IMR-90 (cell line): ENCODE results near the gene PADI1. TPM values are rescaled to one million over a fixed set of nuclear protein-coding genes. Genes with fewer than 3 reads are reported as not detected.

Experiments used
- ATAC-seq: fragments of 200-7000 bp; cut with Tn5 transposase; 2 replicates; pipeline ENCODE4 v1.9.1; 2020; ENCODE audit warnings: low read depth, mild to moderate bottlenecking, moderate library complexity
- BruUV-seq: library from RNA; stranded (reverse); fragments of 400-500 nt; replicated peaks from 2 replicates; lab custom pipeline; 2021; lab: Mats Ljungman, UMichigan
- CTCF ChIA-PET: fragments of 300-600 bp; formaldehyde crosslinking; extraction: SDS; loops from one replicate; lab custom pipeline; 2021; ENCODE audit warnings: antibody characterized with exemption; lab: Yijun Ruan, JAX
- POLR2A ChIA-PET: fragments of 300-600 bp; sonication (Branson Sonifier 250); formaldehyde crosslinking; loops from one replicate; lab custom pipeline; 2022; ENCODE audit warnings: antibody characterized with exemption; ENCODE audit not compliant: unreplicated experiment; lab: Charles Lee
- DNase-seq: peaks from one replicate; pipeline ENCODE4 v3.0.0; 2013
- H2AFZ ChIP-seq: replicated peaks from 2 replicates; pipeline ENCODE3; 2013; ENCODE audit warnings: low read length, mild to moderate bottlenecking; ENCODE audit not compliant: poor library complexity
- H2AK5ac ChIP-seq: 2 replicates; pipeline ENCODE4 v1.6.1; 2013; ENCODE audit warnings: low read depth, low read length, inconsistent platforms
- H2AK9ac ChIP-seq: replicated peaks from 2 replicates; pipeline ENCODE3; 2013; ENCODE audit warnings: mild to moderate bottlenecking, low read depth, low read length, moderate library complexity; ENCODE audit not compliant: poor library complexity
- H2BK120ac ChIP-seq: 2 replicates; pipeline ENCODE4 v1.6.1; 2013; ENCODE audit warnings: low read depth, low read length, inconsistent platforms
- H2BK15ac ChIP-seq: 3 replicates; pipeline ENCODE4 v1.6.1; 2013; ENCODE audit warnings: low read depth, low read length, inconsistent platforms
- H2BK20ac ChIP-seq: 2 replicates; pipeline ENCODE4 v1.6.1; 2013; ENCODE audit warnings: low read depth, mild to moderate bottlenecking, inconsistent platforms, low read length, moderate library complexity
- H2BK5ac ChIP-seq: 2 replicates; pipeline ENCODE4 v1.6.1; 2013; ENCODE audit warnings: mild to moderate bottlenecking, low read depth, low read length, inconsistent platforms; ENCODE audit not compliant: poor library complexity, severe bottlenecking
- H3K14ac ChIP-seq: replicated peaks from 2 replicates; pipeline ENCODE4 v1.6.1; 2013; ENCODE audit warnings: low read depth, low read length, inconsistent platforms
- H3K18ac ChIP-seq: 2 replicates; pipeline ENCODE4 v1.6.1; 2013; ENCODE audit warnings: low read depth, low read length, control low read depth
- H3K23ac ChIP-seq: 2 replicates; pipeline ENCODE4 v1.6.1; 2013; ENCODE audit warnings: low read depth, low read length, inconsistent platforms
- H3K27ac ChIP-seq: 2 replicates; pipeline ENCODE4 v1.5.1; 2013; ENCODE audit warnings: mild to moderate bottlenecking, control low read depth, low read length; ENCODE audit not compliant: insufficient read depth
- H3K27me3 ChIP-seq: 2 replicates; pipeline ENCODE4 v1.6.1; 2013; ENCODE audit warnings: low read length; ENCODE audit not compliant: control insufficient read depth, insufficient read depth
- H3K36me3 ChIP-seq: 2 replicates; pipeline ENCODE4 v1.6.1; 2013; ENCODE audit warnings: low read length, mixed read lengths; ENCODE audit not compliant: control insufficient read depth, insufficient read depth
- H3K4ac ChIP-seq: 2 replicates; pipeline ENCODE4 v1.6.1; 2013; ENCODE audit warnings: low read depth, low read length, inconsistent platforms
- H3K4me1 ChIP-seq: 2 replicates; pipeline ENCODE4 v1.6.1; 2013; ENCODE audit warnings: low read length, mixed read lengths; ENCODE audit not compliant: control insufficient read depth, insufficient read depth
- H3K4me2 ChIP-seq: 2 replicates; pipeline ENCODE4 v1.6.1; 2013; ENCODE audit warnings: low read depth, mild to moderate bottlenecking, control low read depth, low read length, moderate library complexity
- H3K4me3 ChIP-seq: 2 replicates; pipeline ENCODE4 v1.5.1; 2013; ENCODE audit warnings: low read depth, mild to moderate bottlenecking, control low read depth, low read length, moderate library complexity; ENCODE audit not compliant: insufficient read depth
- H3K56ac ChIP-seq: 2 replicates; pipeline ENCODE4 v1.6.1; 2013; ENCODE audit warnings: low read length, inconsistent platforms; ENCODE audit not compliant: insufficient read depth; ENCODE audit errors: extremely low read depth
- H3K79me1 ChIP-seq, 2 experiments: 2 replicates each; pipeline ENCODE4 v1.6.1; 2013; ENCODE audit warnings: low read length in 2 of 2, inconsistent platforms in 1 of 2, low read depth in 1 of 2
- H3K9ac ChIP-seq: 2 replicates; pipeline ENCODE4 v1.6.1; 2013; ENCODE audit warnings: low read depth, low read length, control low read depth
- H3K9me1 ChIP-seq: 2 replicates; pipeline ENCODE4 v1.6.1; 2013; ENCODE audit warnings: low read length, inconsistent platforms; ENCODE audit not compliant: insufficient read depth
- H3K9me3 ChIP-seq: 2 replicates; pipeline ENCODE4 v1.6.1; 2013; ENCODE audit warnings: low read length; ENCODE audit not compliant: control insufficient read depth, insufficient read depth
- H4K20me1 ChIP-seq: 2 replicates; pipeline ENCODE4 v1.6.1; 2013; ENCODE audit warnings: low read length, inconsistent platforms; ENCODE audit not compliant: insufficient read depth
- H4K5ac ChIP-seq: 2 replicates; pipeline ENCODE4 v1.6.1; 2013; ENCODE audit warnings: mild to moderate bottlenecking, low read depth, low read length, control low read depth
- H4K8ac ChIP-seq, 2 experiments: 2 replicates each; pipeline ENCODE4 v1.6.1; 2013; ENCODE audit warnings: low read depth in 2 of 2, low read length in 2 of 2, control low read depth in 1 of 2, inconsistent platforms in 1 of 2
- H4K91ac ChIP-seq: 2 replicates; pipeline ENCODE4 v1.6.1; 2013; ENCODE audit warnings: low read depth, low read length, inconsistent platforms; ENCODE audit not compliant: insufficient read depth
- BHLHE40 ChIP-seq: fragments of 150-350 bp; IDR thresholded peaks from 2 replicates; pipeline ENCODE4 v1.6.1; 2016; ENCODE audit warnings: mild to moderate bottlenecking, low read depth, low read length
- CEBPB ChIP-seq: IDR thresholded peaks from 2 replicates; pipeline ENCODE4 v1.6.1; 2012; ENCODE audit warnings: low read depth, low read length, improper control_type of control experiment
- CHD1 ChIP-seq: IDR thresholded peaks from 2 replicates; pipeline ENCODE4 v1.6.1; 2012; ENCODE audit warnings: low read depth, low read length, improper control_type of control experiment
- CTCF ChIP-seq: conservative IDR thresholded peaks from 2 replicates; pipeline ENCODE4 v1.5.1; 2012; ENCODE audit warnings: mild to moderate bottlenecking, low read depth, low read length, improper control_type of control experiment
- ELK1 ChIP-seq: fragments of 150-350 bp; IDR thresholded peaks from 2 replicates; pipeline ENCODE4 v1.6.1; 2016; ENCODE audit warnings: low read depth, mild to moderate bottlenecking, low read length, moderate library complexity, borderline replicate concordance
- FOS ChIP-seq: fragments of 150-350 bp; IDR thresholded peaks from 2 replicates; pipeline ENCODE4 v1.6.1; 2016; ENCODE audit warnings: low read depth, low read length
- MAFK ChIP-seq: IDR thresholded peaks from 2 replicates; pipeline ENCODE4 v1.6.1; 2012; ENCODE audit warnings: low read depth, low read length, improper control_type of control experiment
- MAZ ChIP-seq: IDR thresholded peaks from 2 replicates; pipeline ENCODE4 v1.6.1; 2012; ENCODE audit warnings: low read depth, mild to moderate bottlenecking, low read length, improper control_type of control experiment, moderate library complexity, borderline replicate concordance
- MXI1 ChIP-seq: IDR thresholded peaks from 2 replicates; pipeline ENCODE4 v1.6.1; 2012; ENCODE audit warnings: low read depth, mild to moderate bottlenecking, low read length, moderate library complexity, borderline replicate concordance
- NFE2L2 ChIP-seq: fragments of 150-350 bp; IDR thresholded peaks from 2 replicates; pipeline ENCODE4 v1.6.1; 2016; ENCODE audit warnings: low read depth, mild to moderate bottlenecking, low read length
- POLR2A ChIP-seq: IDR thresholded peaks from 2 replicates; pipeline ENCODE4 v1.6.1; 2012; ENCODE audit warnings: mild to moderate bottlenecking, low read depth, low read length
- RAD21 ChIP-seq: IDR thresholded peaks from 2 replicates; pipeline ENCODE4 v1.6.1; 2012; ENCODE audit warnings: low read length, improper control_type of control experiment
- RCOR1 ChIP-seq: IDR thresholded peaks from 2 replicates; pipeline ENCODE4 v1.6.1; 2012; ENCODE audit warnings: mild to moderate bottlenecking, low read length, improper control_type of control experiment; ENCODE audit not compliant: insufficient replicate concordance
- RFX5 ChIP-seq: IDR thresholded peaks from 2 replicates; pipeline ENCODE4 v1.8.0; 2012; ENCODE audit warnings: low read depth, mild to moderate bottlenecking, low read length, moderate library complexity
- SMC3 ChIP-seq: fragments of 150-350 bp; IDR thresholded peaks from 2 replicates; pipeline ENCODE4 v1.6.1; 2016; ENCODE audit warnings: low read depth, mild to moderate bottlenecking, antibody characterized with exemption, low read length, moderate library complexity
- USF2 ChIP-seq: fragments of 150-350 bp; IDR thresholded peaks from 2 replicates; pipeline ENCODE4 v1.6.1; 2017; ENCODE audit warnings: mild to moderate bottlenecking, antibody characterized with exemption, low read length, low read depth
- WGBS, 2 experiments: methylation state at CpG; one replicate each; pipeline versions ENCODE4 v1.1.5 to v1.1.7; 2013; ENCODE audit warnings: missing lambda C conversion rate in 2 of 2; ENCODE audit not compliant: insufficient read length in 1 of 2; ENCODE audit errors: extremely low coverage in 2 of 2; 5-methylcytosine and 5-hydroxymethylcytosine counted together
- dilution Hi-C: fragments of 300-500 bp; cut with HindIII; formaldehyde crosslinking; loops from one replicate; pipeline ENCODE4 v1.14.3; 2018; ENCODE audit warnings: low sequenced_read_pairs; ENCODE audit not compliant: unreplicated experiment
- in situ Hi-C: fragments of 300-500 bp; cut with MboI; formaldehyde crosslinking; loops from 3 replicates; pipeline ENCODE4 v1.14.3; 2019; ENCODE audit warnings: low sequenced_read_pairs, inconsistent platforms, mixed read lengths
- intact Hi-C: fragments of 100-400 bp; cut with micrococcal nuclease; formaldehyde crosslinking; loops from 2 replicates; pipeline ENCODE4 v1.10.0; 2022
- polyA plus RNA-seq, 3 experiments: library from polyadenylated mRNA; depleted of rRNA; stranded (reverse); fragments of >200 nt; gene quantifications; 2 replicates each; pipeline ENCODE4 v1.2.3, GENCODE V29; 2012; ENCODE audit warnings: low replicate concordance in 1 of 3
- total RNA-seq: library from RNA; depleted of rRNA; stranded (reverse); fragments of >200 nt; gene quantifications from 2 replicates; pipeline ENCODE4 v1.2.3, GENCODE V29; 2012

PADI1 gene
- total and polyA plus RNA-seq, 2 of the 4 experiments (the other 2 are of a cell fraction), result 0.17 TPM; not detected in 1

DNA sequence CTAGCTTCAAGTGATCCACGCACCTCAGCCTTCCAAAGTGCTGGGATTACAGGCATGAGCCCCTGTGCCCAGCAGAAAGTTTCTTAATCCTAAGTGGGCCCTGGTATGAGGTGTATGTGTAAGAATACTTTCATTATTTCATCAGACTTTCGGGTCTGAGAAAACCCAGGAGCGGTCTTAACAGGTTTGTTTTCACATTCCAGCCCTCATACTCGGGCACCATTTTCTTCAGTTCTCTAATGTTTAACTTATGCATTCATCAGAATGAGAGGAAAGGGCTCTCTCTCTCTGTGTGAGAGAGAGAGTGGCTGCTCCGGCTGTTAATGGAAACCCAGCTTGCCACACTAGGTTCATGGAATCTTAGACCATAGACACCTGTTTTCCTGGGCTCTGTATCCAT is 4.2 kb upstream of the PADI1 start:
- no peak overlapping the region for H3K4me2 ChIP-seq
- no peaks in the 10 kb centered on the region for H3K36me3 ChIP-seq
- no peaks in the 10 kb centered on the region for H3K79me1 ChIP-seq
- no peak overlapping the region for H3K4me3 ChIP-seq
- no peak overlapping the region for H3K4ac ChIP-seq
- CTCF ChIA-PET, result no interaction called here
- BruUV-seq, result no TSS peak
- no CpG with 5 or more reads among the region's 5 CpGs for WGBS, 2 experiments
- DNase-seq (no peak), ATAC-seq (no peak)
- POLR2A ChIA-PET, result no interaction called here
- no peak overlapping the region for H2AK5ac ChIP-seq
- no peak overlapping the region for H3K18ac ChIP-seq
- in situ Hi-C loops, result no loop called here
- dilution Hi-C loops, result no loop called here
- no peak overlapping the region for H2BK120ac ChIP-seq
- H4K8ac ChIP-seq, result no peak overlapping the region
- no peak overlapping the region for H4K5ac ChIP-seq
- H2AK9ac ChIP-seq, result no peak overlapping the region
- peaks cover 3% of the 10 kb centered on the region for H3K4me1 ChIP-seq
- TF ChIP-seq RCOR1 (no peak), CEBPB (no peak), SMC3 (no peak), MAFK (no peak), MXI1 (no peak), CTCF (no peak), FOS (no peak), NFE2L2 (no peak), RAD21 (no peak), MAZ (no peak), USF2 (no peak), RFX5 (no peak), ELK1 (no peak), CHD1 (no peak), POLR2A (no peak), BHLHE40 (no peak)
- H3K14ac ChIP-seq, result 0 out of 2 replicates have a peak overlapping the region, but pooled peaks have one; percentile 56
- H2BK20ac ChIP-seq, result 0 out of 2 replicates have a peak overlapping the region, but pooled peaks have one; percentile 32
- H4K20me1 ChIP-seq, result no peaks in the 10 kb centered on the region
- H3K9me1 ChIP-seq, result peaks cover 7% of the 10 kb centered on the region
- H3K9me3 ChIP-seq, result no peaks in the 10 kb centered on the region
- H3K23ac ChIP-seq, result peak overlapping the region; percentile 63; the same call in 1 of the 2 replicates
- H2BK15ac ChIP-seq, result no peak overlapping the region
- no peak overlapping the region for H2AFZ ChIP-seq
- no peak overlapping the region for H2BK5ac ChIP-seq
- H3K9ac ChIP-seq, result no peak overlapping the region
- H4K91ac ChIP-seq, result no peak overlapping the region
- peaks cover 6% of the 10 kb centered on the region for H3K27me3 ChIP-seq
- no peak overlapping the region for H3K27ac ChIP-seq
- no peak overlapping the region for H3K56ac ChIP-seq
- intact Hi-C loops, result no loop called here
